Sigmoid colon (tissue), 7 donors: ENCODE data around the gene ZBTB7C. TPM values are rescaled to one million over a fixed set of nuclear protein-coding genes. Genes with fewer than 3 reads are reported as not detected.
"Not testable (repeated sequence)": the region's sequence is repeated elsewhere in the genome, so short reads cannot be mapped to it uniquely, and the experiment has no call there.

Source experiments
- DNase-seq: peaks from one replicate; pipeline ENCODE4 v3.0.0-alpha.2; 2019
- H3K27ac ChIP-seq, 4 donors: fragments of 200-600 bp; sonication (generic); one replicate each; pipeline ENCODE4 v1.5.1; 2016 to 2019; ENCODE audit warnings: mild to moderate bottlenecking in 1 of 4
- H3K27me3 ChIP-seq, 3 donors: fragments of 200-600 bp; sonication (generic); one replicate each; pipeline ENCODE4 v1.5.1; 2019; ENCODE audit warnings: mild to moderate bottlenecking in 1 of 3
- H3K36me3 ChIP-seq, 4 donors: fragments of 200-600 bp; sonication (generic); one replicate each; pipeline ENCODE4 v1.5.1; 2016 to 2019
- H3K4me1 ChIP-seq, 4 donors: fragments of 200-600 bp; sonication (generic); one replicate each; pipeline ENCODE4 v1.5.1; 2017 to 2019
- H3K4me3 ChIP-seq, 4 donors: fragments of 200-600 bp; sonication (generic); one replicate each; pipeline ENCODE4 v1.5.1; 2017 to 2019; ENCODE audit warnings: mild to moderate bottlenecking in 2 of 4, moderate library complexity in 1 of 4
- H3K9me3 ChIP-seq, 4 donors: fragments of 200-600 bp in 3 of 4; sonication (generic) in 3 of 4; one replicate each; pipeline versions ENCODE4 v1.5.1 to v1.6.1; 2013 to 2019
- EP300 ChIP-seq, 4 donors: sonication (generic); formaldehyde crosslinking; IDR thresholded peaks; one replicate each; pipeline ENCODE4 v1.6.1; 2017; ENCODE audit warnings: antibody characterized with exemption in 4 of 4
- POLR2A ChIP-seq, 2 donors: fragments of 450-650 bp; IDR thresholded peaks; one replicate each; pipeline ENCODE4 v1.6.1; 2016; ENCODE audit warnings: antibody characterized with exemption in 2 of 2, mild to moderate bottlenecking in 2 of 2, moderate library complexity in 2 of 2
- POLR2AphosphoS5 ChIP-seq, 4 donors: sonication (generic); formaldehyde crosslinking; IDR thresholded peaks; one replicate each; pipeline ENCODE4 v1.6.1; 2017; ENCODE audit warnings: antibody characterized with exemption in 4 of 4
- WGBS, 2 donors: extraction: QIAGEN DNeasy Blood & Tissue Kit; methylation state at CpG; one replicate each; pipeline ENCODE4 v1.1.7; 2013; 5-methylcytosine and 5-hydroxymethylcytosine counted together
- intact Hi-C: fragments of 100-400 bp; cut with DNase I; formaldehyde crosslinking; loops from one replicate; pipeline ENCODE4 v1.15.1; 2023
- polyA plus RNA-seq, 3 donors: library from polyadenylated mRNA; stranded (reverse); fragments of 200-250 nt; gene quantifications; one replicate each; pipeline ENCODE4 v1.2.3, GENCODE V29; 2013
- total RNA-seq, 4 donors: library from RNA; depleted of rRNA; stranded (reverse); fragments of >200 nt; gene quantifications; one replicate each; pipeline ENCODE4 v1.1.0, GENCODE V29; 2016
- TF ChIP-seq, protein P1 (sequence below), 4 experiments: fragments of 450-650 bp in 3 of 4; fragments of 200-600 bp in 1 of 4; IDR thresholded peaks; one replicate each; pipeline ENCODE4 v1.5.1; 2016 to 2019; ENCODE audit warnings: antibody characterized with exemption in 4 of 4, mild to moderate bottlenecking in 3 of 4, moderate library complexity in 2 of 4
- donor health status: healthy with polysubstance abuse.
- donor health status: Bipolar disorder and iron deficiency.
- donor health status: healthy.

The ZBTB7C gene
- total and polyA plus RNA-seq, 7 donors = 0.41 to 18.6 (median 1.7) TPM

DNA sequence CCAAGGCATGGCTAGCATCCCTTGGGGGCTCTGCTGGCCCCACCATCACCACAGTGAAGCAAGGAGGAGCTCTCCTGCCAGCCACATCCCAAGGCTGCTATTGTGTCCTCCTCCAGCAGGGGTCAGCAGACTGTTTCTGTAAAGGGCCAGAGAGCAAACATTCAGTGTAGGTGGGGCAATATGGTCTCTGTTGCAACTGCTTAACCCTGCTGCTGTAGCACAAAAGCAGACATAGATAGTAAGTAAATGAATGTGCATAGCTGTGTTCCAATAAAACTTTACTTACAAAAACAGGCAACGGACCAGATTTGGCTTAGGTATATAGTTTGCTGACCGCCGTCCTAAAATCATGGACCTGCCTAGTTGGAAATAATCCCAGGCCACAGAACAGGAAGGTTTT, 36.4 kb upstream of the ZBTB7C start:
- no peaks in the 10 kb centered on the region for H3K27me3 ChIP-seq
- DNase-seq = peak; percentile 77
- intact Hi-C loops = loop anchor here (5.0 kb wide), 1 partner anchor 103 kb away; no protein-coding TSS in a partner anchor
- no peak overlapping the region for H3K4me3 ChIP-seq
- 86 to 87% methylated on average over 3 of the region's 3 CpGs for WGBS, 2 donors
- peaks cover 0 to 13% (median 3%) of the 10 kb centered on the region in 4 donors for H3K4me1 ChIP-seq
- TF ChIP-seq POLR2A (IDR thresholded peaks at IDR 0.05) = no peak
- TF ChIP-seq, protein P1, sequence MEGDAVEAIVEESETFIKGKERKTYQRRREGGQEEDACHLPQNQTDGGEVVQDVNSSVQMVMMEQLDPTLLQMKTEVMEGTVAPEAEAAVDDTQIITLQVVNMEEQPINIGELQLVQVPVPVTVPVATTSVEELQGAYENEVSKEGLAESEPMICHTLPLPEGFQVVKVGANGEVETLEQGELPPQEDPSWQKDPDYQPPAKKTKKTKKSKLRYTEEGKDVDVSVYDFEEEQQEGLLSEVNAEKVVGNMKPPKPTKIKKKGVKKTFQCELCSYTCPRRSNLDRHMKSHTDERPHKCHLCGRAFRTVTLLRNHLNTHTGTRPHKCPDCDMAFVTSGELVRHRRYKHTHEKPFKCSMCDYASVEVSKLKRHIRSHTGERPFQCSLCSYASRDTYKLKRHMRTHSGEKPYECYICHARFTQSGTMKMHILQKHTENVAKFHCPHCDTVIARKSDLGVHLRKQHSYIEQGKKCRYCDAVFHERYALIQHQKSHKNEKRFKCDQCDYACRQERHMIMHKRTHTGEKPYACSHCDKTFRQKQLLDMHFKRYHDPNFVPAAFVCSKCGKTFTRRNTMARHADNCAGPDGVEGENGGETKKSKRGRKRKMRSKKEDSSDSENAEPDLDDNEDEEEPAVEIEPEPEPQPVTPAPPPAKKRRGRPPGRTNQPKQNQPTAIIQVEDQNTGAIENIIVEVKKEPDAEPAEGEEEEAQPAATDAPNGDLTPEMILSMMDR (IDR thresholded peaks at IDR 0.05) = peak in 3 of 4 experiments; percentile 59 to 74 (median 69)
- H3K27ac ChIP-seq = no peak overlapping the region
- H3K9me3 ChIP-seq = no peaks in the 10 kb centered on the region
- no peaks in the 10 kb centered on the region for H3K36me3 ChIP-seq

DNA sequence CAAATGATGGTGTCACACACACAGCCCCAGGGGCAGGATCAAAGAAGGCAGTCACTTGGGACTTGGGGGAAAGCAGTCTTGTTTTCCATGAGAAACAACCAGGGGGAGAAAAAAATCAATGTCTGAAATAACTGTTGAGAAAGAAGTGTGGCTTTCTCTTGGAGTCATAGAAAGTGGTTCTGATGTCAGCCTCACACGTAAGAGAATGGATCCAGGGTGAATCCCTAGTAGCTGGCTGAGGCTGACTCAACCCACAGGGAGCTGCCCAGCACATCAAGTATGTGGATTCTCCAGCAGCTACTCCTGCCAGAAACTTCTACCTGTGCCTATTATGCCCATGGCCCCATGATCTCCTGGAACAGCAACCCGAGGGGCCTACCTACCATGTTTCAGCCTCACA, 33.6 kb upstream of the ZBTB7C start:
- WGBS, 2 donors = 83 to 86% methylated on average over 2 of the region's 2 CpGs
- peaks cover 0 to 13% (median 3%) of the 10 kb centered on the region in 4 donors for H3K4me1 ChIP-seq
- no peak overlapping the region for H3K4me3 ChIP-seq
- no peaks in the 10 kb centered on the region for H3K9me3 ChIP-seq
- intact Hi-C loops = no loop called here
- H3K27ac ChIP-seq = no peak overlapping the region
- TF ChIP-seq, protein P1 (IDR thresholded peaks at IDR 0.05) = no peak
- TF ChIP-seq POLR2A (IDR thresholded peaks at IDR 0.05) = no peak
- no peak for TF ChIP-seq EP300 (IDR thresholded peaks at IDR 0.05)
- no peak for TF ChIP-seq POLR2AphosphoS5 (IDR thresholded peaks at IDR 0.05)
- H3K27me3 ChIP-seq = no peaks in the 10 kb centered on the region
- no peak for DNase-seq
- H3K36me3 ChIP-seq = no peaks in the 10 kb centered on the region

DNA sequence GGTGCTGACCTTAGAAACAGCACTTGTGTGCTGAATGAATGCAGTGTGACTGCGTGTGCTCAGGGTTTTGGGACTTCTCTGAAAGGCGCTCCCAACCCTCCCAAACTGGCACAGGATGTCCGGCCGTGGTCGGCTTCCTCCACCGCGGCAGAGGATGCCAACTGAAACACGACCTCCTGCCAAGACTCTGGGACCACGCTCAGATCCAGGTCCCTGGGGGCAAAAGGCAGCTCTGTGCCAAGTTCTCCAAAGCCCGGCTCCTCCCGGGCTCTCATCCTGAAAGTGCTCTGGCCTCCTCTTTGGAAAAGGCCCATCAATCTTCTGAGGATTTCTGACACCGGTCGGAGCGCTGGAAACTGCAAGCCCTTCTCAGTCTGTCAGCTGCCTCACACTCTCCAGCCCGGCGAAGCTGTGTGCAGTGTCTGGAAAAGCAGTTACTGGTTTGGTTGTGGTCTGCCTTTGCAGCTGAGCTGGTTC, 32.3 kb upstream of the ZBTB7C start:
- Histone ChIP-seq H3K4me1 (peaks cover 0 to 11% (median 2%) of the 10 kb centered on the region in 4 donors), H3K27me3 (no peaks in the 10 kb centered on the region), H3K9me3 (no peaks in the 10 kb centered on the region), H3K27ac (peak overlapping the region in 1 of 4 donors; percentile 49), H3K4me3 (no peak overlapping the region), H3K36me3 (no peaks in the 10 kb centered on the region)
- DNase-seq = no peak
- intact Hi-C loops = no loop called here
- TF ChIP-seq EP300 (IDR thresholded peaks at IDR 0.05) = no peak
- TF ChIP-seq POLR2AphosphoS5 (IDR thresholded peaks at IDR 0.05) = no peak
- TF ChIP-seq, protein P1 (IDR thresholded peaks at IDR 0.05) = no peak
- no peak for TF ChIP-seq POLR2A (IDR thresholded peaks at IDR 0.05)
- 45 to 69% methylated on average over 16 of the region's 16 CpGs for WGBS, 2 donors

DNA sequence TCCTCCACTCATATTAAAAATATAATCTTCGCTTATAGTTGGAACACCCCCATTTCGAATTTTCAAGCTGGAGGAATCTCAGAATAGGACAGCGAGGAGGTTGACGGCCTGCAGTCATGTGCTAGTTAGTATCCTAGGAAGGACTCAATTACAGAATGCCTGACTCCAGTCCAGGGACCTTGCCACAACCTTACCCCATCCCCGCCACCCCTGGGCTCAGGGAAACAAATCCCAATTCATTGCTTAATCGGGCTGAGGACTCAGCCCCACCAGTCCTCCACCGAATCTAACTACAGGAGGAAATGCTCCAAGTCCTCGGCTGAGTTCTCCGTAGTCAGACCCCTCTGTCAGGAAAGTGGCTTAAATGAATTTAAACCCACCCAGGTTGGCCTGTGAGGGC, 31.7 kb upstream of the ZBTB7C start:
- DNase-seq = no peak
- Histone ChIP-seq H3K27ac (peak overlapping the region in 1 of 4 donors; percentile 49), H3K4me3 (no peak overlapping the region), H3K27me3 (no peaks in the 10 kb centered on the region), H3K36me3 (no peaks in the 10 kb centered on the region), H3K9me3 (no peaks in the 10 kb centered on the region), H3K4me1 (peaks cover 0 to 9% (median 0%) of the 10 kb centered on the region in 4 donors)
- 76 to 89% methylated on average over 9 of the region's 9 CpGs for WGBS, 2 donors
- TF ChIP-seq, protein P1 (IDR thresholded peaks at IDR 0.05) = no peak
- TF ChIP-seq EP300 (IDR thresholded peaks at IDR 0.05) = no peak
- no peak for TF ChIP-seq POLR2A (IDR thresholded peaks at IDR 0.05)
- TF ChIP-seq POLR2AphosphoS5 (IDR thresholded peaks at IDR 0.05) = no peak
- intact Hi-C loops = no loop called here

DNA sequence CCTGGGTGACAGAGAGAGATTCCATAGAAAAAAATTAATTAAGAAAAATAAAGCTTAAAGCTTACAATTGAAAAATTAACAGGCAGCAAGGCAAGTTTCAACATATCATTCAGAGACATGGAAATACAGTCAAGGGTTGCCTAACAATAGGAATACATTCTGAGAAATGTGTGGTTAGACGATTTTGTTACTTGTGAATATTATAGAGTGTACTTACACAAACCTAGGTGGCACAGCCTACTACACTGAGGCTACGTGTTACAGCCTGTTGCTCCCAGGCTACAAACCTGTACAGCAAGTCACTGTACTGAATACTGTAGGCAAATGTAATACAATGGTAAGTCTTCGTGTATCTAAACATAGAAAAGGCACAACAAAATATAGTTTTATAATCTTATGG, 27.7 kb upstream of the ZBTB7C start:
- DNase-seq = no peak
- Histone ChIP-seq H3K27ac (no peak overlapping the region), H3K36me3 (no peaks in the 10 kb centered on the region), H3K4me1 (peaks cover 0 to 9% (median 0%) of the 10 kb centered on the region in 4 donors), H3K4me3 (no peak overlapping the region), H3K9me3 (peaks cover 0 to 2% (median 0%) of the 10 kb centered on the region in 4 donors), H3K27me3 (no peaks in the 10 kb centered on the region)
- intact Hi-C loops = no loop called here
- WGBS, 2 donors = 70 to 79% methylated on average over 3 of the region's 3 CpGs
- TF ChIP-seq, protein P1 (IDR thresholded peaks at IDR 0.05) = no peak
- TF ChIP-seq POLR2A (IDR thresholded peaks at IDR 0.05) (no peak), POLR2AphosphoS5 (IDR thresholded peaks at IDR 0.05) (no peak), EP300 (IDR thresholded peaks at IDR 0.05) (no peak)

DNA sequence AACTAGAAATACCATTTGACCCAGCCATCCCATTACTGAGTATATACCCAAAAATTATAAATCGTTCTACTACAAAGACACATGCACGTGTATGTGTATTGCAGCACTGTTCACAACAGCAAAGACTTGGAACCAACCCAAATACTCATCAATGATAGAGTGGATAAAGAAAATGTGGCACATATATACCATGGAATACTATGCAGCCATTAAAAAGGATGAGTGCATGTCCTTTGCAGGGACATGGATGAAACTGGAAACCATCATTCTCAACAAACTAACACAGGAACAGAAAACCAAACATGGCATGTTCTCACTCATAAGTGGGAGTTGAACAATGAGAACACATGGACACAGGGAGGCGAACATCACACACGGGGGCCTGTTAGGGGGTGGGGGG, 25.2 kb upstream of the ZBTB7C start:
- H3K27me3 ChIP-seq, H3K27ac ChIP-seq, H3K4me1 ChIP-seq, H3K9me3 ChIP-seq, H3K4me3 ChIP-seq, intact Hi-C loops, DNase-seq, H3K36me3 ChIP-seq: not testable (repeated sequence)
- 96 to 97% methylated on average over 4 of the region's 4 CpGs for WGBS, 2 donors
